Stomach smooth muscle (tissue), 2 donors: ENCODE measurements around the gene SIRT7.

ENCODE experiments used
- H3K27ac ChIP-seq: one replicate; pipeline ENCODE4 v1.7.0; 2013; ENCODE audit warnings: mild to moderate bottlenecking, low read length, inconsistent platforms
- H3K27me3 ChIP-seq, 2 donors: one replicate each; pipeline ENCODE4 v1.7.0; 2013; ENCODE audit warnings: low read length in 2 of 2; ENCODE audit not compliant: insufficient read depth in 2 of 2, control insufficient read depth in 1 of 2
- H3K36me3 ChIP-seq, 2 donors: one replicate each; pipeline ENCODE4 v1.7.0; 2013; ENCODE audit warnings: low read length in 2 of 2; ENCODE audit not compliant: control insufficient read depth in 2 of 2, insufficient read depth in 2 of 2
- H3K4me1 ChIP-seq: one replicate; pipeline ENCODE4 v1.7.0; 2013; ENCODE audit warnings: low read length; ENCODE audit not compliant: control insufficient read depth, insufficient read depth
- H3K4me3 ChIP-seq, 2 donors: one replicate each; pipeline ENCODE4 v1.7.0; 2013; ENCODE audit warnings: low read length in 2 of 2
- H3K9ac ChIP-seq, 2 donors: one replicate each; pipeline ENCODE4 v1.7.0; 2013; ENCODE audit warnings: low read length in 2 of 2, mild to moderate bottlenecking in 1 of 2
- H3K9me3 ChIP-seq, 2 donors: one replicate each; pipeline ENCODE4 v1.7.0; 2013; ENCODE audit warnings: low read length in 2 of 2; ENCODE audit not compliant: control insufficient read depth in 2 of 2
- donor health status: healthy.
- donor health status: Pancreatic carcinoma.

The SIRT7 gene

GRCh38 chr17:81888988-81889595 lies 28.9 kb downstream of the SIRT7 start:
- Histone ChIP-seq H3K9me3 (no peaks in the 10 kb centered on the region), H3K4me1 (peaks cover 19% of the 10 kb centered on the region), H3K4me3 (no peak overlapping the region), H3K36me3 (peaks cover 21 to 47% of the 10 kb centered on the region in 2 donors), H3K9ac (no peak overlapping the region), H3K27me3 (no peaks in the 10 kb centered on the region), H3K27ac (no peak overlapping the region)

- H3K4me3 ChIP-seq, result no peak overlapping the region
- no peak overlapping the region for H3K27ac ChIP-seq
- H3K9ac ChIP-seq, result no peak overlapping the region
- peaks cover 21 to 48% of the 10 kb centered on the region in 2 donors for H3K36me3 ChIP-seq
- H3K9me3 ChIP-seq, result no peaks in the 10 kb centered on the region
- peaks cover 19% of the 10 kb centered on the region for H3K4me1 ChIP-seq
- H3K27me3 ChIP-seq, result no peaks in the 10 kb centered on the region
Observed at GRCh38 chr17:81888105-81888987, 29.6 kb downstream of the SIRT7 start.

- Histone ChIP-seq H3K9ac (no peak overlapping the region), H3K27ac (no peak overlapping the region), H3K9me3 (no peaks in the 10 kb centered on the region), H3K27me3 (no peaks in the 10 kb centered on the region), H3K36me3 (peaks cover 21 to 48% of the 10 kb centered on the region in 2 donors), H3K4me1 (peaks cover 16% of the 10 kb centered on the region), H3K4me3 (no peak overlapping the region)
Observed at GRCh38 chr17:81885869-81886548, 32.0 kb downstream of the SIRT7 start.

- no peak overlapping the region for H3K27ac ChIP-seq
- no peaks in the 10 kb centered on the region for H3K9me3 ChIP-seq
- H3K4me1 ChIP-seq, result peaks cover 12% of the 10 kb centered on the region
- H3K4me3 ChIP-seq, result no peak overlapping the region
- no peaks in the 10 kb centered on the region for H3K27me3 ChIP-seq
- H3K36me3 ChIP-seq, result peaks cover 21 to 47% of the 10 kb centered on the region in 2 donors
- no peak overlapping the region for H3K9ac ChIP-seq
Observed at GRCh38 chr17:81885454-81885853, 32.5 kb downstream of the SIRT7 start.

- H3K27ac ChIP-seq, result no peak overlapping the region
- peaks cover 21 to 42% of the 10 kb centered on the region in 2 donors for H3K36me3 ChIP-seq
- no peaks in the 10 kb centered on the region for H3K27me3 ChIP-seq
- H3K4me3 ChIP-seq, result no peak overlapping the region
- no peaks in the 10 kb centered on the region for H3K9me3 ChIP-seq
- H3K9ac ChIP-seq, result no peak overlapping the region
- H3K4me1 ChIP-seq, result peaks cover 7% of the 10 kb centered on the region
Observed at GRCh38 chr17:81884968-81885367, 33.0 kb downstream of the SIRT7 start.

GRCh38 chr17:81884520-81884919 lies 33.5 kb downstream of the SIRT7 start:
- Histone ChIP-seq H3K27ac (no peak overlapping the region), H3K27me3 (no peaks in the 10 kb centered on the region), H3K4me1 (peaks cover 4% of the 10 kb centered on the region), H3K36me3 (peaks cover 23 to 40% of the 10 kb centered on the region in 2 donors), H3K9ac (no peak overlapping the region), H3K4me3 (no peak overlapping the region), H3K9me3 (no peaks in the 10 kb centered on the region)

- H3K9me3 ChIP-seq, result no peaks in the 10 kb centered on the region
- no peaks in the 10 kb centered on the region for H3K4me1 ChIP-seq
- no peak overlapping the region for H3K27ac ChIP-seq
- H3K9ac ChIP-seq, result no peak overlapping the region
- H3K36me3 ChIP-seq, result peaks cover 14 to 15% of the 10 kb centered on the region in 2 donors
- H3K27me3 ChIP-seq, result no peaks in the 10 kb centered on the region
- H3K4me3 ChIP-seq, result no peak overlapping the region
Observed at GRCh38 chr17:81879121-81879520, 38.9 kb downstream of the SIRT7 start.

- Histone ChIP-seq H3K9ac (no peak overlapping the region), H3K4me1 (no peaks in the 10 kb centered on the region), H3K27me3 (no peaks in the 10 kb centered on the region), H3K9me3 (no peaks in the 10 kb centered on the region), H3K4me3 (no peak overlapping the region), H3K27ac (no peak overlapping the region), H3K36me3 (peaks cover 12 to 15% of the 10 kb centered on the region in 2 donors)
Observed at GRCh38 chr17:81878294-81878693, 39.7 kb downstream of the SIRT7 start.

GRCh38 chr17:81877569-81877968 lies 40.4 kb downstream of the SIRT7 start:
- Histone ChIP-seq H3K4me3 (no peak overlapping the region), H3K9me3 (no peaks in the 10 kb centered on the region), H3K27me3 (no peaks in the 10 kb centered on the region), H3K36me3 (peaks cover 12 to 15% of the 10 kb centered on the region in 2 donors), H3K27ac (no peak overlapping the region), H3K4me1 (peaks cover 3% of the 10 kb centered on the region), H3K9ac (no peak overlapping the region)

GRCh38 chr17:81871387-81872230 lies 46.4 kb downstream of the SIRT7 start:
- Histone ChIP-seq H3K4me3 (peak overlapping the region; percentile 86 to 91), H3K36me3 (peaks cover 0 to 10% of the 10 kb centered on the region in 2 donors), H3K27me3 (no peaks in the 10 kb centered on the region), H3K9ac (peak overlapping the region; percentile 93 to 99), H3K9me3 (no peaks in the 10 kb centered on the region), H3K4me1 (peaks cover 50% of the 10 kb centered on the region), H3K27ac (peak overlapping the region; percentile 97)
